Ovary (tissue), 3 donors: Measurements from ENCODE around the gene ABCC1.

Source experiments
- EP300 ChIP-seq: sonication (generic); formaldehyde crosslinking; IDR thresholded peaks from one replicate; pipeline ENCODE4 v1.6.1; 2017; ENCODE audit warnings: antibody characterized with exemption
- POLR2A ChIP-seq: fragments of 450-650 bp; IDR thresholded peaks from one replicate; pipeline ENCODE4 v1.6.1; 2017; ENCODE audit warnings: antibody characterized with exemption, mild to moderate bottlenecking, moderate library complexity
- TF ChIP-seq, protein P1 (sequence below), 3 donors: fragments of 450-650 bp in 2 of 3; fragments of 200-600 bp in 1 of 3; IDR thresholded peaks; one replicate each; pipeline versions ENCODE4 v1.5.1 to v1.8.0; 2016 to 2022; ENCODE audit warnings: antibody characterized with exemption in 3 of 3, mild to moderate bottlenecking in 1 of 3
- donor health status: DM: no; HTN: no; CAD: no.

DNA sequence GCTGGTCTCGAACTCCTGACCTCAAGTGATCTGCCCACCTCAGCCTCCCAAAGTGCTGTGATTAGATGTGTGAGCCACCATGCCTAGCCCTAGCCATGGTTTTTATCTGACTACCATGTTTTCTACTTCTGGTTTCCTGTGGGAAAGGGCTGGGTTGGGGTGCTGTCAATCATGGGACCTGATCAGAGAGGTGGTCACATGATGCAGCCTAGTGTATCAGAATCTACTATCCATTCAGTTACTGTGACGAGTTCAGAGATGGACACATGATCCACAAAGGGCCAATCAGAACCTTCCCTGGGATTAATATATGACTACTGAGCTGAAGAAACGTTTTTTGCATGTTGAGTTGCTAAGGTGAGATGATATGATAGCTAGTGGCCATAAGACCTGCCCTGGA lies 214.8 kb downstream of the ABCC1 start:
- no peak for TF ChIP-seq POLR2A
- no peak for TF ChIP-seq EP300
- TF ChIP-seq, protein P1, sequence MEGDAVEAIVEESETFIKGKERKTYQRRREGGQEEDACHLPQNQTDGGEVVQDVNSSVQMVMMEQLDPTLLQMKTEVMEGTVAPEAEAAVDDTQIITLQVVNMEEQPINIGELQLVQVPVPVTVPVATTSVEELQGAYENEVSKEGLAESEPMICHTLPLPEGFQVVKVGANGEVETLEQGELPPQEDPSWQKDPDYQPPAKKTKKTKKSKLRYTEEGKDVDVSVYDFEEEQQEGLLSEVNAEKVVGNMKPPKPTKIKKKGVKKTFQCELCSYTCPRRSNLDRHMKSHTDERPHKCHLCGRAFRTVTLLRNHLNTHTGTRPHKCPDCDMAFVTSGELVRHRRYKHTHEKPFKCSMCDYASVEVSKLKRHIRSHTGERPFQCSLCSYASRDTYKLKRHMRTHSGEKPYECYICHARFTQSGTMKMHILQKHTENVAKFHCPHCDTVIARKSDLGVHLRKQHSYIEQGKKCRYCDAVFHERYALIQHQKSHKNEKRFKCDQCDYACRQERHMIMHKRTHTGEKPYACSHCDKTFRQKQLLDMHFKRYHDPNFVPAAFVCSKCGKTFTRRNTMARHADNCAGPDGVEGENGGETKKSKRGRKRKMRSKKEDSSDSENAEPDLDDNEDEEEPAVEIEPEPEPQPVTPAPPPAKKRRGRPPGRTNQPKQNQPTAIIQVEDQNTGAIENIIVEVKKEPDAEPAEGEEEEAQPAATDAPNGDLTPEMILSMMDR (IDR thresholded peaks at IDR 0.05), result no peak
